Measurements from ENCODE around the gene BCL2A1.
"Not testable (repeated sequence)": the region's sequence is repeated elsewhere in the genome, so short reads cannot be mapped to it uniquely, and the experiment has no call there.

Gene BCL2A1

GRCh38 chr15:79944622-79945021, 26.4 kb downstream of the BCL2A1 start:
- no peaks in the 10 kb centered on the region for H3K9me3 ChIP-seq
- TF ChIP-seq, protein P1, sequence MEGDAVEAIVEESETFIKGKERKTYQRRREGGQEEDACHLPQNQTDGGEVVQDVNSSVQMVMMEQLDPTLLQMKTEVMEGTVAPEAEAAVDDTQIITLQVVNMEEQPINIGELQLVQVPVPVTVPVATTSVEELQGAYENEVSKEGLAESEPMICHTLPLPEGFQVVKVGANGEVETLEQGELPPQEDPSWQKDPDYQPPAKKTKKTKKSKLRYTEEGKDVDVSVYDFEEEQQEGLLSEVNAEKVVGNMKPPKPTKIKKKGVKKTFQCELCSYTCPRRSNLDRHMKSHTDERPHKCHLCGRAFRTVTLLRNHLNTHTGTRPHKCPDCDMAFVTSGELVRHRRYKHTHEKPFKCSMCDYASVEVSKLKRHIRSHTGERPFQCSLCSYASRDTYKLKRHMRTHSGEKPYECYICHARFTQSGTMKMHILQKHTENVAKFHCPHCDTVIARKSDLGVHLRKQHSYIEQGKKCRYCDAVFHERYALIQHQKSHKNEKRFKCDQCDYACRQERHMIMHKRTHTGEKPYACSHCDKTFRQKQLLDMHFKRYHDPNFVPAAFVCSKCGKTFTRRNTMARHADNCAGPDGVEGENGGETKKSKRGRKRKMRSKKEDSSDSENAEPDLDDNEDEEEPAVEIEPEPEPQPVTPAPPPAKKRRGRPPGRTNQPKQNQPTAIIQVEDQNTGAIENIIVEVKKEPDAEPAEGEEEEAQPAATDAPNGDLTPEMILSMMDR (IDR thresholded peaks at IDR 0.05): no peak
- H3K27me3 ChIP-seq: no peaks in the 10 kb centered on the region
- no peak overlapping the region for H3K27ac ChIP-seq
- peaks cover 30 to 31% of the 10 kb centered on the region in 2 experiments for H3K4me1 ChIP-seq (ENCODE audit: control insufficient read depth in 1 of 2, insufficient read depth in 1 of 2, low read depth in 1 of 2, low read length in 1 of 2)
- no peak overlapping the region for H3K4me3 ChIP-seq (ENCODE audit: low read depth in 1 of 2, low read length in 1 of 2)
- no peaks in the 10 kb centered on the region for H3K36me3 ChIP-seq

DNA sequence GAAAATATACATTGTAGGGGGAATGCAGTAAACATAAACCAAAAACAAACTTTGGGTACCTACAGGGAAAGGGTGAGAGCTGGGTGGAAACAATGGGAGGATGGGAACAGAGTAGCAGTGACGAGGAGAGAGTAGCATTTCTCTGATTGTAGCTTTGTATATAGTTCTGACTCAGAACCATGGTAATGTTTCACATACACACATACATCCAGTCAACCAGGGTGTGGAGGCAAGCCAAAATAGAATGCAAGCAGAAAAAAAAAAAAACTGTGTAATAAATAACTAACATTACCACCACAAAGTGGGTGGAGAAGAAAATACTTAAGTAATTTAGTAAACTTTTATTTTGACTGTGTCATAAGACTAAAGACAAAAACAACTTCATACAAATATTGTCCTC, 27.2 kb downstream of the BCL2A1 start:
- Histone ChIP-seq H3K9me3 (no peaks in the 10 kb centered on the region), H3K27ac (no peak overlapping the region), H3K27me3 (no peaks in the 10 kb centered on the region), H3K4me1 (ENCODE audit: control insufficient read depth in 1 of 2, insufficient read depth in 1 of 2, low read depth in 1 of 2, low read length in 1 of 2) (peaks cover 22 to 24% of the 10 kb centered on the region in 2 experiments), H3K4me3 (ENCODE audit: low read depth in 1 of 2, low read length in 1 of 2) (no peak overlapping the region), H3K36me3 (no peaks in the 10 kb centered on the region)
- TF ChIP-seq, protein P1 (IDR thresholded peaks at IDR 0.05): no peak

DNA sequence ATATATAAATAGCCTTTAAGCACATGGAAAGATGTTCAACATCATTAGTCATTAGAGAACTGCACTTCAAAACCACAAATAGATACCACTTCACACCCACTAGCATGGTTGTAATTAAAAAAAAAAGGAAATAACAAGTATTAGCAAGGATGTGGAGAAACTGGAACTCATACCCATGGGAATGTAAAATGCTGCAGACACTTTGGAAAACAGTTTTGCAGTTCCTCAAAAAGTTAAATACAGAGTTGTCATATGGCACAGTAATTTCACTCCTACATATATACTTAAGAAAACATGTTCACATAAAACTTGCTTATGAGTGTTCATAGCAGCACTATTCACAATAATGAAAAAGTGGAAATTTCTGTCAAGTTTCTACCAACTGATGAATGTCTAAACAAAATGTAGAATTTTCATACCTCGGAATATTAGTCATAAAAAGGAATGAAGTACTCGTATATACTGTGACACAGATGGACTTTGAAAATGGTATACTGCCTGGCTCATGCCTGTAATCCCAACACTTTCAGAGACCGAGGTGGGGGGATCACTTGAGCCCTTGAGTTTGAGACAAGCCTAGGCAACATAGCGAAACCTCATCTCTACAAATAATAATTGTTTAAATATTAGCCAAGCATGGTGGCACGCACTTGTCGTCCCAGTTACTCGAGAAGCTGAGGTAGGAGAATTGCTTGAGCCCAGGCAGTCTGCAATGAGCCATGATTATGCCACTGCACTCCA, 28.1 kb downstream of the BCL2A1 start:
- TF ChIP-seq, protein P1 (IDR thresholded peaks at IDR 0.05): no peak
- Histone ChIP-seq H3K4me3 (ENCODE audit: low read depth in 1 of 2, low read length in 1 of 2) (no peak overlapping the region), H3K9me3 (no peaks in the 10 kb centered on the region), H3K4me1 (ENCODE audit: control insufficient read depth in 1 of 2, insufficient read depth in 1 of 2, low read depth in 1 of 2, low read length in 1 of 2) (peaks cover 13 to 15% of the 10 kb centered on the region in 2 experiments), H3K27me3 (no peaks in the 10 kb centered on the region), H3K27ac (no peak overlapping the region), H3K36me3 (no peaks in the 10 kb centered on the region)

- no peak overlapping the region for H3K4me3 ChIP-seq (ENCODE audit: low read depth in 1 of 2, low read length in 1 of 2)
- H3K4me1 ChIP-seq (ENCODE audit: control insufficient read depth in 1 of 2, insufficient read depth in 1 of 2, low read depth in 1 of 2, low read length in 1 of 2): no peaks in the 10 kb centered on the region
- H3K27ac ChIP-seq: no peak overlapping the region
- no peaks in the 10 kb centered on the region for H3K36me3 ChIP-seq
- H3K9me3 ChIP-seq: no peaks in the 10 kb centered on the region
- TF ChIP-seq, protein P1 (IDR thresholded peaks at IDR 0.05): no peak
- no peaks in the 10 kb centered on the region for H3K27me3 ChIP-seq
Measured at GRCh38 chr15:79939399-79939798, 31.6 kb downstream of the BCL2A1 start.

DNA sequence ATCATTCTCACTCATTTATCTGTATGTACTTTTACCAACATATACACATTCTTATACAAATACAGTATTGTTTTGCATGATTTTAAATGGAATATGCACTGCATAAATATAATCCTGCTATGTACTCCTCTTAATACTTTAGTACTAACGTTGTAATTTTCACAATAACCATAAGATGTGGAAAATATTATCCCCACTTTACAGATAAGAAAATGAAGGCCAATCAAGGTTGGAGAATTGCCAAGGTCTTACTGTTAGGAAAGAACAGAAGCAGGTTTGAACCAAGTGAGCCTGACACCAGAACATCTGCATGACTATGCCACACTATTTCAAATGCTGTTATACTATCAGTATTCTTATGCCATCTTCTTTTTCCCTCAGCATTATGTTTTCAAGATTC, 32.9 kb downstream of the BCL2A1 start:
- Histone ChIP-seq H3K4me3 (ENCODE audit: low read depth in 1 of 2, low read length in 1 of 2) (no peak overlapping the region), H3K9me3 (no peaks in the 10 kb centered on the region), H3K27me3 (no peaks in the 10 kb centered on the region), H3K27ac (no peak overlapping the region), H3K4me1 (ENCODE audit: control insufficient read depth in 1 of 2, insufficient read depth in 1 of 2, low read depth in 1 of 2, low read length in 1 of 2) (peaks cover 4 to 7% of the 10 kb centered on the region in 2 experiments), H3K36me3 (no peaks in the 10 kb centered on the region)
- TF ChIP-seq, protein P1 (IDR thresholded peaks at IDR 0.05): no peak

DNA sequence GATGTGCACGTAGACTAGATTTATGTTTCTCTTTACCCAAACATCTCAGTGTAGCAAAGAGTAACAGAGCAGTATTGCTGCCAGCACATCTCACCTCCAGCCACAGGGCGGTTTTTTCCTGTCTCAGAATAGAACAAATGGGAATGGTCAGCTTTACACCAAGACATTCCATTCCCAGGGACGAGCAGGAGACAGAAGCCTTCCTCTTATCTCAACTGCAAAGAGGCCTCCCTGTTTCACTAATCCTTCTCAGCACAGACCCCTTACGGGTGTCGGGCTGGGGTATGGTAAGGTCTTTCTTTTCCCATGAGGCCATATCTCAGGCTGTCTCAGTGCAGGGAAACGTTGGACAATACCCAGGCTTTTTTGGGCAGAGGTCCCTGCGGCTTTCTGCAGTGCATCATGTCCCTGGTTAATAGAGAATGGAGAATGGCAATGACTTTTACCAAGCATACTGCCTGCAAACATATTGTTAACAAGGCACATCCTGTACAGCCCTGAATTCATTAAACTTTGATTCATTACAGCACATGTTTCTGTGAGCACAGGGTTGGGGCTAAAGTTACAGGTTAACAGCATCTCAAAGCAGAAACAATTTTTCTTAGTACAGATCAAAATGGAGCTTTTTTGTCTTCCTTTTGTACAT, 35.3 kb downstream of the BCL2A1 start:
- H3K36me3 ChIP-seq, H3K9me3 ChIP-seq: not testable (repeated sequence)

More for the DNA sequence above, 35.3 kb downstream of the BCL2A1 start:
- H3K4me1 ChIP-seq (ENCODE audit: control insufficient read depth in 1 of 2, insufficient read depth in 1 of 2, low read depth in 1 of 2, low read length in 1 of 2); H3K4me3 ChIP-seq (ENCODE audit: low read depth in 1 of 2, low read length in 1 of 2); H3K27me3 ChIP-seq; H3K27ac ChIP-seq: not testable (repeated sequence)
